Astrocyte of the hippocampus (primary cell): ENCODE measurements around the gene OVAAL.

ENCODE experiments used
- DNase-seq: peaks from one replicate; pipeline ENCODE4 v3.0.0; 2011; ENCODE audit warnings: low read depth, low spot score

The OVAAL gene

GRCh38 chr1:180606155-180606554 lies 47.4 kb downstream of the OVAAL start:
- DNase-seq: no peak

GRCh38 chr1:180609643-180610555 lies 51.1 kb downstream of the OVAAL start:
- no peak for DNase-seq

- DNase-seq: no peak
Measured at GRCh38 chr1:180610556-180611015, 51.8 kb downstream of the OVAAL start.

- DNase-seq: no peak
Measured at GRCh38 chr1:180611016-180611930, 52.5 kb downstream of the OVAAL start.

GRCh38 chr1:180612632-180613031 lies 53.9 kb downstream of the OVAAL start:
- no peak for DNase-seq

- DNase-seq: peak; percentile 56
Measured at GRCh38 chr1:180614730-180615129, 56.0 kb downstream of the OVAAL start.

- no peak for DNase-seq
Measured at GRCh38 chr1:180615493-180616290, 56.9 kb downstream of the OVAAL start.
